K562 (cell line): ENCODE results near the gene SLC9A7. TPM values are rescaled to one million over a fixed set of nuclear protein-coding genes. Genes with fewer than 3 reads are reported as not detected.

Experiments
- ATAC-seq: fragments of 200-7000 bp; cut with Tn5 transposase; 3 replicates; pipeline ENCODE4 v1.9.1; 2020; ENCODE audit warnings: moderate library complexity
- BruUV-seq: library from RNA; stranded (reverse); fragments of 400-500 nt; replicated peaks from 2 replicates; lab custom pipeline; 2021; lab: Mats Ljungman, UMichigan
- CTCF ChIA-PET: fragments of 300-600 bp; formaldehyde crosslinking; extraction: SDS; loops from one replicate; lab custom pipeline; 2021; ENCODE audit warnings: low intra/inter-chr PET ratio; lab: Yijun Ruan, JAX
- POLR2A ChIA-PET: fragments of 300-600, 350-650 bp; sonication (Branson Sonifier 250); formaldehyde crosslinking; extraction: SDS; loops from one replicate; lab custom pipeline; 2021; ENCODE audit warnings: antibody characterized with exemption, inconsistent platforms; lab: Yijun Ruan, JAX
- DNase-seq, 4 experiments: peaks; one replicate each; pipeline versions ENCODE4 v3.0.0 to v3.0.0-alpha.2; 2011 to 2018; ENCODE audit warnings: low spot score in 3 of 4, mixed read lengths in 3 of 4; ENCODE audit errors: extremely low read depth in 1 of 4
- FAIRE-seq: peaks from 2 replicates; lab custom pipeline; 2011; peaks lifted over from hg19 to GRCh38; lab: Jason Lieb, UNC
- H2AFZ ChIP-seq: 2 replicates; pipeline ENCODE4 v1.6.0; 2011; ENCODE audit warnings: low read depth, low read length, control low read depth, inconsistent platforms
- H3K27ac ChIP-seq: fragments of 200-600 bp; 3 replicates; pipeline ENCODE4 v1.8.0; 2011; ENCODE audit warnings: low read depth, mild to moderate bottlenecking, control low read depth, inconsistent platforms, low read length, moderate library complexity, mixed read lengths; ENCODE audit errors: extremely low read depth
- H3K27me3 ChIP-seq, 2 experiments: fragments of 300-600 bp in 1 of 2; 2 replicates in 1 of 2; 3 replicates in 1 of 2; pipeline versions ENCODE4 v1.6.0 to v1.8.0; 2011; ENCODE audit warnings: inconsistent platforms in 2 of 2, low read length in 2 of 2, mild to moderate bottlenecking in 1 of 2, mixed read lengths in 1 of 2, moderate library complexity in 1 of 2; ENCODE audit not compliant: control insufficient read depth in 2 of 2, insufficient read depth in 2 of 2
- H3K36me3 ChIP-seq: fragments of 300-600 bp; 3 replicates; pipeline ENCODE4 v1.8.0; 2011; ENCODE audit warnings: mild to moderate bottlenecking, low read length, inconsistent platforms; ENCODE audit not compliant: control insufficient read depth, insufficient read depth
- H3K4me1 ChIP-seq, 2 experiments: fragments of 200-600 bp in 1 of 2; replicated peaks in 1 of 2; 2 replicates in 1 of 2; 3 replicates in 1 of 2; pipeline versions ENCODE4 v1.5.1 to v1.8.0; 2011; ENCODE audit warnings: inconsistent platforms in 2 of 2, low read length in 2 of 2, mild to moderate bottlenecking in 1 of 2, mixed read lengths in 1 of 2, moderate library complexity in 1 of 2; ENCODE audit not compliant: control insufficient read depth in 2 of 2, insufficient read depth in 2 of 2
- H3K4me2 ChIP-seq: 2 replicates; pipeline ENCODE4 v1.6.1; 2011; ENCODE audit warnings: low read length, control low read depth, inconsistent platforms, mixed read lengths; ENCODE audit not compliant: insufficient read depth
- H3K4me3 ChIP-seq: fragments of 200-600 bp; sonication (generic), shearing (Covaris generic); 2 replicates; pipeline ENCODE4 v1.5.1; 2016; ENCODE audit warnings: control low read depth, inconsistent platforms
- H3K79me2 ChIP-seq: fragments of 200-600 bp; 3 replicates; pipeline ENCODE4 v1.8.0; 2011; ENCODE audit warnings: low read length, inconsistent platforms; ENCODE audit not compliant: control insufficient read depth, insufficient read depth
- H3K9ac ChIP-seq, 2 experiments: 2 replicates each; pipeline versions ENCODE4 v1.6.0 to v1.6.1; 2011; ENCODE audit warnings: low read depth in 2 of 2, low read length in 2 of 2, control low read depth in 1 of 2, inconsistent platforms in 1 of 2, mild to moderate bottlenecking in 1 of 2, mixed read lengths in 1 of 2; ENCODE audit not compliant: insufficient read depth in 1 of 2
- H3K9me1 ChIP-seq: one replicate; pipeline ENCODE4 v1.6.0; 2011; ENCODE audit warnings: inconsistent platforms, mild to moderate bottlenecking, low read length, moderate library complexity; ENCODE audit not compliant: control insufficient read depth, insufficient read depth
- H3K9me3 ChIP-seq: replicated peaks from 2 replicates; pipeline ENCODE4 v1.5.1; 2011; ENCODE audit warnings: low read depth, low read length, inconsistent platforms; ENCODE audit not compliant: control insufficient read depth, insufficient read depth
- H4K20me1 ChIP-seq: replicated peaks from 2 replicates; pipeline ENCODE4 v1.6.1; 2011; ENCODE audit warnings: low read length, inconsistent platforms, mixed read lengths; ENCODE audit not compliant: control insufficient read depth, insufficient read depth
- BACH1 ChIP-seq: fragments of 200-800 bp; sonication (Bioruptor generic); IDR thresholded peaks from 2 replicates; pipeline ENCODE4 v1.6.1; 2016; ENCODE audit warnings: missing genetic modification characterization, missing compliant biosample characterization
- ELF2 ChIP-seq: fragments of 250-450 bp; sonication (Bioruptor Pico); IDR thresholded peaks from 2 replicates; pipeline ENCODE4 v1.5.0; 2021; ENCODE audit warnings: mild to moderate bottlenecking
- ESRRA ChIP-seq: fragments of 450-650 bp; IDR thresholded peaks from 2 replicates; pipeline ENCODE4 v1.6.1; 2014; ENCODE audit warnings: low read depth, mild to moderate bottlenecking, moderate library complexity, borderline replicate concordance
- RUNX1 ChIP-seq: sonication (generic); IDR thresholded peaks from 2 replicates; pipeline ENCODE4 v1.6.1; 2016; ENCODE audit warnings: antibody characterized with exemption, low read depth
- SMAD1 ChIP-seq: fragments of 150-350 bp; IDR thresholded peaks from 2 replicates; pipeline ENCODE4 v1.6.1; 2014; ENCODE audit warnings: low read length, low read depth; ENCODE audit not compliant: partially characterized antibody
- ZNF79 ChIP-seq: fragments of 250-450 bp; sonication (Bioruptor Pico); IDR thresholded peaks from 2 replicates; pipeline ENCODE4 v1.4.0; 2020; ENCODE audit warnings: low read depth, mild to moderate bottlenecking, moderate library complexity
- WGBS: fragments of 100-300 bp; shearing (Covaris generic); methylation state at CpG from one replicate; pipeline ENCODE4 v1.1.6; 2016; ENCODE audit warnings: low coverage, mixed read lengths; ENCODE audit not compliant: insufficient coverage; ENCODE audit errors: missing lambda C conversion rate; 5-methylcytosine and 5-hydroxymethylcytosine counted together
- in situ Hi-C: fragments of 300-500 bp; cut with MboI; formaldehyde crosslinking; loops from 4 replicates; pipeline ENCODE4 v1.15.0; 2018; ENCODE audit warnings: inconsistent platforms, mixed read lengths
- intact Hi-C: fragments of 100-400 bp; cut with micrococcal nuclease; formaldehyde crosslinking; loops from 2 replicates; pipeline ENCODE4 v1.14.2; 2022
- polyA plus RNA-seq, 8 experiments: library from polyadenylated mRNA; depleted of rRNA in 4 of 8; stranded (reverse) in 5 of 8; unstranded in 3 of 8; fragments of >200 nt; fragmentation: Nextera tagmentation in 2 of 8; fragmentation: Illumina TruSeq in 1 of 8; extraction: Ambion mirVana in 2 of 8; extraction: Trizol in 1 of 8; gene quantifications; 2 replicates each; pipeline versions ENCODE4 v1.2.1 to v1.2.3, GENCODE V29; 2011 to 2014; ENCODE audit warnings: inconsistent platforms in 1 of 8, missing spikeins in 1 of 8
- total RNA-seq, 7 experiments: library from RNA; depleted of rRNA in 6 of 7; stranded (reverse); fragments of >200 nt in 6 of 7; fragmentation: Illumina TruSeq in 2 of 7; extraction: Trizol in 2 of 7; gene quantifications; 2 replicates each; pipeline versions ENCODE4 v1.2.1 to v1.2.3, GENCODE V29; 2011 to 2021; ENCODE audit warnings: low replicate concordance in 1 of 7
- TF ChIP-seq, protein P1 (sequence below): fragments of 250-450 bp; sonication (Bioruptor Pico); IDR thresholded peaks from 2 replicates; pipeline ENCODE4 v1.5.0; 2021; ENCODE audit warnings: mild to moderate bottlenecking, moderate library complexity
- TF ChIP-seq, protein P2 (sequence below): sonication (generic); formaldehyde crosslinking; IDR thresholded peaks from 2 replicates; pipeline ENCODE4 v1.8.0; 2022; ENCODE audit warnings: mild to moderate bottlenecking, missing genetic modification reagents, borderline replicate concordance
- TF ChIP-seq, protein P3 (sequence below): sonication (generic); formaldehyde crosslinking; IDR thresholded peaks from 2 replicates; pipeline ENCODE4 v1.8.0; 2022; ENCODE audit warnings: mild to moderate bottlenecking, missing genetic modification reagents

SLC9A7 gene
- total and polyA plus RNA-seq, 9 of the 15 experiments (the other 6 are each of a cell fraction or from before 2014, with no cell fraction given): 0.04 to 0.13 (median 0.09) TPM; not detected in 5

DNA sequence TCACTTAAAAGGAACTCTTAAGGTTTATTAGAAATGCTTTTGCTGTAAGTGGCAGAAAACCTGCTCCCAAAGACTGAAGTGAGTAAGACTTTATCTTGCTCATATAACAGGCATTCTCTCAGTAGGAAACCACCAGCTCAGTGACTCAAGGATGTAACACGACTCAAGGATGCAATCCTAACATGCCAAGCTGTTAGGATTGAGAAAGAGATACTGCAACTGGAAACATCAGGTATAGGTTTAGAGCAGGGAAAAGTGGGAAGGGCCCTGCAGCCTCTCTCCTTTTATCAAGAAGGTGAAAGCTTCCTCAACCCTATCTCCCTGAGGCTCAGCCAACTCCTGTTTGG is 11.9 kb upstream of the SLC9A7 start (continued):
- TF ChIP-seq, protein P1, sequence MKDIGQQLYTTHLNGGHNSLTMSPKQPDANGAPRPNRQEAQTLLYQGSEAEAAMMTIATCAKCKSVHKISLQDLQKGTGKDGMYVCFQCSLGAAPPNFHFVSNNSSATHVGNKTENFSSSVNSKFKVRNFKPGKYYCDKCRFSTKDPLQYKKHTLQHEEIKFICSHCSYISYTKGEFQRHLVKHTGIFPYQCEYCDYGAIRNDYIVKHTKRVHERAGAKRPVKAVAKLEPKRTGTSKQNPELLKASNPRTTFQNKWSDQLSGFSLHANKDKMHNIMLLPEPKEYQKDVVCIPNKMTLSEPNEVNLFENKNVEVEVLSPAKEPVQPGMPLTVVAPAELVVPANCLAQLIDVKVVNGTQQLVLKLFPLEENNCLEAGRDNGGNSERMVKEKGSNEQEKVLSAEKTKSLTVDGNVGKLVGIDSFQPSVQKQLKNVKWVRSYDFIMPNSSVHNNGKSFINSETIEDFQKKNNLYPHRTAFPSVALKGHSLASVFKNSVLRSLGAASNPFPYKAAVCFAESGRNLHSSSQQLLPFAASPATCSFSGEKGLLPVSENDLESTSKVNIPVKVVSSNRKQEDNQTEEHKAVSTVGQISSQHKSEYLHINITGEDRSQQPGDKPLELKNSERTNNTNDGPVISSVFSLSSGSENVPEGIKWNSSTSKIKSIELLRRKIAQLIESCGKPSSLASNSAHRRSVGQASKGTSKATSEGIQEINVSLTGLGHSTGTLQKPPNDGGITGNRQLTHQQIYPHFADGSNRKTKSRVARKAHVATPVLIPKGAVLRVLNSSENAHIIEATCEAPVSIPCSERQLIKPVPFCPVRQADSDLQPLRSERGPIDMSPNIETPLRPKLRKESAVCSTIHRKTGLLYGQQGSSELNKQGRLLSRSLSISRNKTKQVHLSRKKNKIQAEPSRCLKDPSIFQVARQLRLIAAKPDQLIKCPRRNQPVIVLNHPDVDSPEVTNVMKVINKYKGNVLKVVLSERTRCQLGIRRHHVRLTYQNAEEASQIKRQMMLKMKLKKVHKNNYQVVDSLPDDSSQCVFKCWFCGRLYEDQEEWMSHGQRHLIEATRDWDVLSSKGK: no peak
- no peak for TF ChIP-seq ESRRA
- TF ChIP-seq BACH1 (tag): no peak

DNA sequence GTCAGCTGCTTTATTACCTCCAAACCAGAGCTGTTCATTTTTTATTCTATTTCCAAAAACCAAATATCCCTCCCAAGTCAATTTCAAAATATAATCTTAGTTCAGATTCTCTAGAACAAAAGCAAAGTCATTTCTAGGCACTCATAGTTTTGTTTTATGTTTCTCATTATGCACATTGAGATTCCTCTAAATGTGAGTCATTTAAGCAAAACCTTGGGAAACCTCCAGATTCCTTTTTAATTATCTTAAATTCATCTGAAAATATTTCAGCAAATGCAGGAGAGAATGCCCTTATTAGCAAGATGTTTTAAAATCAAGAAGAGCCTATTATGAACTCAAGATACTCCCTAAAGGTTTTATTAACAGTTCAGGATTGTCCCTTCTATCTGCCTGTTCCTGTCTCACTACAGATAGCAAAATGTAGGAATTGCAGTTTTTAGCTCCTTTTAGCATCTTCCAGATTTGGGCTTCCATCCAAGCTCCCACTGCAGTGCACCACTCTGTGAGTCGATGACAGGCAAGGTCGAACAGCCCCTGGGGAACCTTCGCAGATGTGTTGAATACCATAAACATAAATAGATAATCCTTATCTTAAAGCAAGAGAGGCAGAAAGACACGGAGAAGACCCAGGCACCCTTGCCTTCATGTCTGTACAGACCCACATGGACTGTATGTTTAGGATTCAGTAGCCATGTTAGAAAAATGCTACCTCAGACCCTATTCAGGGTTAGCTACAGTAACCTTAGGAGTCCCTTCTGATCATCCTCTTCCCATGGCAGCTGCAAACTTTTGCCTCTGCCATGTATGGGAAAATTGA is 11.3 kb upstream of the SLC9A7 start:
- Histone ChIP-seq H3K4me1 (no peaks in the 10 kb centered on the region), H4K20me1 (no peaks in the 10 kb centered on the region), H3K79me2 (no peaks in the 10 kb centered on the region), H2AFZ (no peak overlapping the region), H3K27me3 (no peaks in the 10 kb centered on the region), H3K4me2 (no peak overlapping the region), H3K4me3 (no peak overlapping the region), H3K9me3 (no peaks in the 10 kb centered on the region), H3K36me3 (no peaks in the 10 kb centered on the region; the same call in 2 of the 3 replicates), H3K9ac (no peak overlapping the region), H3K27ac (no peak overlapping the region), H3K9me1 (no peaks in the 10 kb centered on the region)
- 0% methylated on average over 4 of the region's 4 CpGs for WGBS
- ChIA-PET CTCF (no interaction called here), POLR2A (interaction anchor here (1.1 kb wide), 1 partner anchor 10 kb away, joined by 3 read pairs; no protein-coding TSS in a partner anchor)
- intact Hi-C loops (no loop called here), in situ Hi-C loops (no loop called here)
- FAIRE-seq (no peak), ATAC-seq (no peak), DNase-seq (no peak)
- BruUV-seq: no TSS peak
- TF ChIP-seq RUNX1: no peak
- no peak for TF ChIP-seq ZNF79 (CRISPR knock-in tag)
- TF ChIP-seq, protein P2, sequence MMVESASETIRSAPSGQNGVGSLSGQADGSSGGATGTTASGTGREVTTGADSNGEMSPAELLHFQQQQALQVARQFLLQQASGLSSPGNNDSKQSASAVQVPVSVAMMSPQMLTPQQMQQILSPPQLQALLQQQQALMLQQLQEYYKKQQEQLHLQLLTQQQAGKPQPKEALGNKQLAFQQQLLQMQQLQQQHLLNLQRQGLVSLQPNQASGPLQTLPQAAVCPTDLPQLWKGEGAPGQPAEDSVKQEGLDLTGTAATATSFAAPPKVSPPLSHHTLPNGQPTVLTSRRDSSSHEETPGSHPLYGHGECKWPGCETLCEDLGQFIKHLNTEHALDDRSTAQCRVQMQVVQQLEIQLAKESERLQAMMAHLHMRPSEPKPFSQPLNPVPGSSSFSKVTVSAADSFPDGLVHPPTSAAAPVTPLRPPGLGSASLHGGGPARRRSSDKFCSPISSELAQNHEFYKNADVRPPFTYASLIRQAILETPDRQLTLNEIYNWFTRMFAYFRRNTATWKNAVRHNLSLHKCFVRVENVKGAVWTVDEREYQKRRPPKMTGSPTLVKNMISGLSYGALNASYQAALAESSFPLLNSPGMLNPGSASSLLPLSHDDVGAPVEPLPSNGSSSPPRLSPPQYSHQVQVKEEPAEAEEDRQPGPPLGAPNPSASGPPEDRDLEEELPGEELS: no peak
- TF ChIP-seq ELF2: no peak
- TF ChIP-seq, protein P3, sequence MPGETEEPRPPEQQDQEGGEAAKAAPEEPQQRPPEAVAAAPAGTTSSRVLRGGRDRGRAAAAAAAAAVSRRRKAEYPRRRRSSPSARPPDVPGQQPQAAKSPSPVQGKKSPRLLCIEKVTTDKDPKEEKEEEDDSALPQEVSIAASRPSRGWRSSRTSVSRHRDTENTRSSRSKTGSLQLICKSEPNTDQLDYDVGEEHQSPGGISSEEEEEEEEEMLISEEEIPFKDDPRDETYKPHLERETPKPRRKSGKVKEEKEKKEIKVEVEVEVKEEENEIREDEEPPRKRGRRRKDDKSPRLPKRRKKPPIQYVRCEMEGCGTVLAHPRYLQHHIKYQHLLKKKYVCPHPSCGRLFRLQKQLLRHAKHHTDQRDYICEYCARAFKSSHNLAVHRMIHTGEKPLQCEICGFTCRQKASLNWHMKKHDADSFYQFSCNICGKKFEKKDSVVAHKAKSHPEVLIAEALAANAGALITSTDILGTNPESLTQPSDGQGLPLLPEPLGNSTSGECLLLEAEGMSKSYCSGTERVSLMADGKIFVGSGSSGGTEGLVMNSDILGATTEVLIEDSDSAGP (CRISPR knock-in tag): no peak
- no peak for TF ChIP-seq SMAD1
